ENCODE measurements around the gene TMEM239.

DNA sequence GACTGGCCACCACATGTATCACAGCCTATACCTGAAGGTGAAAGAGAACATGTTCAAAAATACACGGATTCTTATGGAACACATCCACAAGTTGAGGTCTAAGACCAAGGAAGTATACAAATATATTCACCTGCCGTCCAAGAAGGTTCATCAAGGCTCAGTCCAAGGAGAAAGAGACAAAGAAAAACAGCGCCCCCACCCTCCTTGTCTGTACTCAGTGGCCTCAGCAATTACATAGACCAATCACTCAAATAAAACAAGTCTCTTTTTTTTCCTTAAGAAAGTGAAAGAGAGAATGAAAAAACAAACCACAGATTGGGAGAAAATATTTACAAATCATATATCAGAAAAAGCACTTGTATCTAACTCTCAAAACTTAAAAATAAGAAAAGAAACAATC lies 35.2 kb upstream of the TMEM239 start:
- TF ChIP-seq, protein P1, sequence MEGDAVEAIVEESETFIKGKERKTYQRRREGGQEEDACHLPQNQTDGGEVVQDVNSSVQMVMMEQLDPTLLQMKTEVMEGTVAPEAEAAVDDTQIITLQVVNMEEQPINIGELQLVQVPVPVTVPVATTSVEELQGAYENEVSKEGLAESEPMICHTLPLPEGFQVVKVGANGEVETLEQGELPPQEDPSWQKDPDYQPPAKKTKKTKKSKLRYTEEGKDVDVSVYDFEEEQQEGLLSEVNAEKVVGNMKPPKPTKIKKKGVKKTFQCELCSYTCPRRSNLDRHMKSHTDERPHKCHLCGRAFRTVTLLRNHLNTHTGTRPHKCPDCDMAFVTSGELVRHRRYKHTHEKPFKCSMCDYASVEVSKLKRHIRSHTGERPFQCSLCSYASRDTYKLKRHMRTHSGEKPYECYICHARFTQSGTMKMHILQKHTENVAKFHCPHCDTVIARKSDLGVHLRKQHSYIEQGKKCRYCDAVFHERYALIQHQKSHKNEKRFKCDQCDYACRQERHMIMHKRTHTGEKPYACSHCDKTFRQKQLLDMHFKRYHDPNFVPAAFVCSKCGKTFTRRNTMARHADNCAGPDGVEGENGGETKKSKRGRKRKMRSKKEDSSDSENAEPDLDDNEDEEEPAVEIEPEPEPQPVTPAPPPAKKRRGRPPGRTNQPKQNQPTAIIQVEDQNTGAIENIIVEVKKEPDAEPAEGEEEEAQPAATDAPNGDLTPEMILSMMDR (IDR thresholded peaks at IDR 0.05), result no peak
- TF ChIP-seq POLR2AphosphoS5 (IDR thresholded peaks at IDR 0.05), result no peak
